ENCODE data around the gene AGT.
"Not testable (repeated sequence)": the region's sequence is repeated elsewhere in the genome, so short reads cannot be mapped to it uniquely, and the experiment has no call there.

AGT gene

GRCh38 chr1:230691615-230692014, 22.3 kb downstream of the AGT start:
- no peak for DNase-seq (ENCODE audit: low spot score)

- no peak for DNase-seq (ENCODE audit: low spot score)
Measured at GRCh38 chr1:230690101-230690500, 23.8 kb downstream of the AGT start.

GRCh38 chr1:230686747-230687146, 27.2 kb downstream of the AGT start:
- DNase-seq (ENCODE audit: low spot score) = no peak

- DNase-seq (ENCODE audit: low spot score) = no peak
Measured at GRCh38 chr1:230684998-230685397, 28.9 kb downstream of the AGT start.

GRCh38 chr1:230684146-230684545, 29.8 kb downstream of the AGT start:
- no peak for DNase-seq (ENCODE audit: low spot score)

GRCh38 chr1:230682882-230683610, 30.9 kb downstream of the AGT start:
- DNase-seq (ENCODE audit: low spot score) = peak; percentile 65

- no peak for DNase-seq (ENCODE audit: low spot score)
Measured at GRCh38 chr1:230682274-230682673, 31.6 kb downstream of the AGT start.

- peak; percentile 61 for DNase-seq (ENCODE audit: low spot score)
Measured at GRCh38 chr1:230681599-230681998, 32.3 kb downstream of the AGT start.

GRCh38 chr1:230680300-230681025, 33.5 kb downstream of the AGT start:
- no peak for DNase-seq (ENCODE audit: low spot score)

GRCh38 chr1:230679825-230680224, 34.1 kb downstream of the AGT start:
- DNase-seq (ENCODE audit: low spot score) = no peak

- DNase-seq (ENCODE audit: low spot score) = no peak
Measured at GRCh38 chr1:230679192-230679591, 34.7 kb downstream of the AGT start.

- DNase-seq (ENCODE audit: low spot score) = no peak
Measured at GRCh38 chr1:230677200-230677599, 36.7 kb downstream of the AGT start.

GRCh38 chr1:230674581-230674980, 39.3 kb downstream of the AGT start:
- no peak for DNase-seq (ENCODE audit: low spot score)

GRCh38 chr1:230669543-230669942, 44.4 kb downstream of the AGT start:
- DNase-seq (ENCODE audit: low spot score) = no peak

GRCh38 chr1:230668227-230668626, 45.7 kb downstream of the AGT start:
- DNase-seq (ENCODE audit: low spot score) = no peak

GRCh38 chr1:230661976-230662375, 51.9 kb downstream of the AGT start:
- DNase-seq (ENCODE audit: low spot score) = no peak

- no peak for DNase-seq (ENCODE audit: low spot score)
Measured at GRCh38 chr1:230658691-230659090, 55.2 kb downstream of the AGT start.

GRCh38 chr1:230658103-230658502, 55.8 kb downstream of the AGT start:
- not testable (repeated sequence) for DNase-seq (ENCODE audit: low spot score)

- not testable (repeated sequence) for DNase-seq (ENCODE audit: low spot score)
Measured at GRCh38 chr1:230656719-230657118, 57.2 kb downstream of the AGT start.

Data from GM03348 (cell line).